Measurements from ENCODE around the gene CHD1.
A peak's percentile ranks its signal among the peaks of the same experiment; 100 is the strongest.

- peak in 1 of 6 experiments; percentile 11 for TF ChIP-seq CTCF (IDR thresholded peaks at IDR 0.05)
- no peak for TF ChIP-seq POLR2A (IDR thresholded peaks at IDR 0.05)
Measured at GRCh38 chr5:98969400-98969799, 40.6 kb upstream of the CHD1 start.
